A172 (cell line): ENCODE measurements around the gene PROK2. TPM values are rescaled to one million over a fixed set of nuclear protein-coding genes. Genes with fewer than 3 reads are reported as not detected.

Experiments used
- DNase-seq: peaks from one replicate; pipeline ENCODE4 v3.0.0-alpha.2; 2015; ENCODE audit warnings: low spot score
- total RNA-seq: library from RNA; depleted of rRNA; stranded (reverse); fragments of >200 nt; shearing (Covaris generic); gene quantifications from 2 replicates; pipeline ENCODE4 v1.2.3, GENCODE V29; 2014; rRNA removed

The PROK2 gene
- not detected in 2 replicates for total RNA-seq

GRCh38 chr3:71784914-71785531 is at the start of gene PROK2:
TSS of gene PROK2 (minus strand) at chr3:71785148. CDS start at chr3:71785052, 96 bp downstream.
- no peak for DNase-seq

DNA sequence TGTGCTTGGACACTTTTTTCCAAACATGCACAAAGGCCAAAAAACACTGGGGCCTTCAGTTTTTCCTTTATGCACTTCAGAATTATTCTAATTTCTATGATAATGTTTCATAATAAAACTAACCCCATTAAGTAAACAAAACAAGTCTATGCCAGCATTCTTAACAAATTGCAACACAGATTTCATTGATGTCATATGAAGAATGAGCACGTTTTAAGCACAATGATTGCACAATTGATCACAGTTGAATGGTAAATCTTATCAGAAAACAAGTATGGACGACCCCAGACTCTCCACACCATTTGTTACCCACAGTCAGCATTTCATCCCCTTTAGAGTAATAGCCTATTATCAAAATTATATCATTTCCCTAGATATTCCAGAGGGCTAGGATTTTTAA is 46.7 kb upstream of the PROK2 start:
- DNase-seq: no peak

- DNase-seq: no peak
Observed at GRCh38 chr3:71825551-71826283, 40.8 kb upstream of the PROK2 start.

- no peak for DNase-seq
Observed at GRCh38 chr3:71821116-71821515, 36.2 kb upstream of the PROK2 start.

DNA sequence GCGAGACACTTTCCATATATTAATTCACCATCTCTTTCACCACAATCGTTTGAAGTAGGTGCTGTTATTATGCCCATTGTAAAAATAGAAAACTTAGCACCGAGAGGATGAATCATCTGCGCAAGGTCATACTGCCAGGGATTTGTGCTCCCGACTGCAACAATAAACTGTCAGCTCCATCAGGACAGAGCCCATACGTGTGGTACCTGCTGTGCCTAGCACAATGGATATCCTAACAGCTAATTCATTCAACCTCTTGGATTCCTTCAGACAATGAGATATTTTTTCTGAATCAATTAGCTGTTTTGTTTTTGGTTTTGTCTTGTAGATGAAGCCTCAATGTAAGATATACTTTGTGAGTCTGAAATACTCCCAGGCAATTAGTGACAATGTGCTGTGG is 32.3 kb upstream of the PROK2 start:
- no peak for DNase-seq

DNA sequence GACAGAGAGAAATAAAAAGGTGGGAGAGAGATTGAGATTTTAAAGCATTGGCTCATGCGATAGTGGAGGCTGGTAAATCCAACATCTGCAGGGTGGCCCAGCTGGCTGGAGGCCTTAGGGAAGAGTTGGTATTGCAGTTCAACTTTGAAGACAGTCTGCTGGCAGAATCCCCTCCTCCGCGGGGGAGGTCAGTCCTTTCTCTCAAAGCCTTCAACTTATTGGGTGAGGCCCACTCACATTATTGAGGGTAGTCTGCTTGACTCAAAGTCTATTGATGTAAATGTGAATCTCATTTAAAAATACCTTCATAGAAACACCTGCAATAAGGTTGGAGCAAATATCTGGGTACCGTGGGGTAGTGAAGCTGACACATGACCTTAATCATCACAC is 31.8 kb upstream of the PROK2 start:
- DNase-seq: no peak

DNA sequence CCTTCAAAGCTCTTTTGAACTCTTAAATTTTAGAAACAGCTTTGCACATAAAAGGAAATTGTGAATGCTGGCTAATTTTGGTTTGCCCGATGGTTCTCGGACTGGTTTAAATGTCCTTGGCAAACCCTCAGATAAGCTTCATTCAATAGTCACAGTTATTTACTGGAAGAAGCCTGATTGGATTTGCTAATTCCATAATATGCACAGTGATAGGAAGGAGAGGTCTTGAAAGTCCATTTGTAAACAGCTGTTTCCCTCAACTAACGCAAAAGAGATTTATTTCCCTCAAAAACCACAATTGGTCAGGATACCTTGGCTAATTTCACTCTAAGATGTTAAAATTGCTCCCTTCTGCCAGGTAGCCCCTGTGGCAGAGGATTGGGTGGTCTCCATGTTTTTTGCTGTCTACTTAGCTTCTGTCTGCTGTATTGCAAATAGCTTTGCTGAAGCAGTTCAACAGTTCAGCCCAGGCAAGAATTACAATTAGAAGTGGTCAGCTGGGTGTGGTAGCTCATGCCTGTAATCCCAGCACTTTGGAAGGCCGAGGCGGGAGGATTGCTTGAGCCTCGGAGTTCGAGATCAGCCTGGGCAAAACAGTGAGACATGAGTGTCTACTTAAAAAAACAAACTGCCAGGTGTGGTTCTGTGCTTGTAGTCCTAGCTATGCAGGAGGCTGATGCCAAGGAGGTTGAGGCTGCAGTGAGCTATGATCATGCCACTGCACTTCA is 30.6 kb upstream of the PROK2 start:
- no peak for DNase-seq

GRCh38 chr3:71813704-71814103 is 28.8 kb upstream of the PROK2 start:
- no peak for DNase-seq

DNA sequence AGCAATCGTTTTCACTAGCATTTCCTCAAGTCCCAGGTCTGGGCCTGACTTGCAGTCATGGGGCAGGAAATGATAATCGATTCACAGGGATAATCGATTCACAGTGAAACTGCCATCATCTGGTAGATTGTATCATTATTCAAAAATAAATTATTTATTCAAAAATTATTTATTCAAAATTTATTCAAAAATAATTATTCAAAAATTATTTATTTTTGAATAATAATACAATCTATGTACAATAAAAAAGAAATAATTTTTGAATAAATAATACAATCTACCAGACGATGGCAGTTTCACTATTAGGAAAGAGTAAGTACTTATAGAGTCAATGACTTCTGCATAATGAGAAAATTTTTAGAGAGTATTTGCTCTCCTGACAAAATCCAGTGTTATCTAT is 28.1 kb upstream of the PROK2 start:
- DNase-seq: no peak

- DNase-seq: no peak
Observed at GRCh38 chr3:71810056-71810455, 25.1 kb upstream of the PROK2 start.

- no peak for DNase-seq
Observed at GRCh38 chr3:71809321-71810026, 24.5 kb upstream of the PROK2 start.

DNA sequence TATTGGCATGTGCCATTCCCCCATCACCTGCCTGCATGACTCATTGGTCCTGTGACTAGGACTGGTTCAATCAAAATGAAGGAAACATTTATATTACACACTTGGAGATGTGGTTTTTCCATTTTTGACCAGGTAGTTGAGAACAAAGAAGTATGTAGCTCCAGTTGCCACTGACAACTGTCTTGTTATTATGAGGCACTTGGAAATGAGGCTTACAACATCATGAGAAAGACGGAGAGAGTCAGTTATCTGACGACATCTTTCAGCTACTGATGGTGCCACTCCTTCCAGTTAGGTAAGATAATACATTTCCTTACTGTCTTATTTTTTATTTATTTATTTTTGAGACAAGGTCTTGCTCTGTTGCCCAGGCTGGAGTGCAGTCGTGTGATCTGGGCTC is 21.8 kb upstream of the PROK2 start:
- DNase-seq: no peak

DNA sequence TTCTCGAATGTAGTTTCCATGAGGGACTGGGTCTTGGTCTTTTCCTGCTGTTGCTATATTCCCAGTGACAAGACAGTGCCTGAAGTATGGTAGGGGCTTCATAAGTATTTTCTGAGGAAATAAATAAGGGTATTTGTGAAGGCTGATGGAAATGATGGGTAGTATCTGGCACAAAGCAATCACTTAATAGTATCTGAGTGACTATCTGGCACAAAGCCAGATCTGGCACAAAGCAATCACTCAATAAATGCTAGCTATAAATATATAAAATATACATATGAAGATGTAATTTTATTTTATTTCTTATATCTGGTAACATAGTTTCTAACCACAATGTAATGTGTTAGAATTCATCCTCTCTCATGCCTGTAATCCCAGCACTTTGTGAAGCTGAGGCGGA is 20.7 kb upstream of the PROK2 start:
- no peak for DNase-seq

- no peak for DNase-seq
Observed at GRCh38 chr3:71805199-71805598, 20.3 kb upstream of the PROK2 start.

DNA sequence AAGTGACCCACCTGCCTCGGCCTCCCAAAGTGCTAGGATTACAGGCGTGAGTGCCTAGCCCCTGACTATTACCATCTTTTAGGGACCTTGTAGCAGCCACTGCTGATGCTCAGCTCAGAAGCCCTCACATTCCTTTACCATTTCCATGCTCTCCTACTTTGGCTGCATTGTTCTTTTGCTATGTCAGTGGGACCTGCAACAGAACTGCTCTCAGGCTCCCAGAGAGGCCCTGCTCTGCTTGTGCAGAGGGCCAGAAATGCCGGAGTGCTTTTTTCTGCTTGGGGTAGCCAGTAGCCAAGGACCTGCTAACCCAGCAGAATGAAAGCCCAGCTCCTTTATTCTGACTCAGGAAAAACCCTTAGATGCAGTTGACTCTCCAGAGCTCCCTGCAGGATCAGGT is 18.3 kb upstream of the PROK2 start:
- DNase-seq: no peak

GRCh38 chr3:71801986-71802385 is 17.0 kb upstream of the PROK2 start:
- DNase-seq: no peak

DNA sequence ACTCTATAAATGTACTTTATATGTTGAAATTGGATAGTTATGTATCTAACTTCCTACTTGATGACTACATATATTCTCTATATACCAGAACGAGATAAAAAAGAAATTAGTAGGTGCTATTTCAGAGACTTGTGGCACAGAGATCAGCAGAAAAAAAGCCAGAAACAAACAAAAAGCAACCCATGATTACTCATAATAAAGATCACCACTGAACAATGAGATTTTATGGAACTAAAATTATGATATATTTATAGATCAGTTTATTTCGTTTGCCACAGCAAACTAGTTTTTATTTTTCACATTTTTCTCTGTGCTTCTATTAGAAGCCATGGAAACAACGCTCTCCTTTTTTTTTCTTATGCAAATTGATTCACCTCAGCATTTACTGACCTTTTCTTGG is 15.1 kb upstream of the PROK2 start:
- DNase-seq: no peak

- no peak for DNase-seq
Observed at GRCh38 chr3:71797455-71797854, 12.5 kb upstream of the PROK2 start.

GRCh38 chr3:71796290-71796689 is 11.3 kb upstream of the PROK2 start:
- no peak for DNase-seq

DNA sequence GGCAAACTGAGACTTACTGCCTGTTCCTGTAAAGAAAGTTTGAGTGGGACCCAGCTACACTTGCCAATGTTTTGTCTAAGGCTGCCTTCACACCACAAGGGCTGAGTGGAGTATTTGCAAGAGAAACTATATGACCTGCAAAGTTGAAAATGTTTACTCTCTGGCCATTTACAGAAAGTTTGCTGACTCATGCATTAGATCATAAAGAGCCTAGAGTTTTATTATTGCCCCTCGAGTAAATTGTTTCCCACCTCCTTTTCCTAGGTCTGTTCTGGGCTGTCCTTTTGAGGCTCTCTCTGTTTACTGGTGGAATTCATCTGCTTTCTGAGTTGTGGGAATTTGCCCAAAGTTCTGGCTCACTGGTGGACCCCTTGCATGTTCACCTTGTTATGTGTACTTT is 6.7 kb upstream of the PROK2 start:
- no peak for DNase-seq

- no peak for DNase-seq
Observed at GRCh38 chr3:71789922-71790321, 5.0 kb upstream of the PROK2 start.

DNA sequence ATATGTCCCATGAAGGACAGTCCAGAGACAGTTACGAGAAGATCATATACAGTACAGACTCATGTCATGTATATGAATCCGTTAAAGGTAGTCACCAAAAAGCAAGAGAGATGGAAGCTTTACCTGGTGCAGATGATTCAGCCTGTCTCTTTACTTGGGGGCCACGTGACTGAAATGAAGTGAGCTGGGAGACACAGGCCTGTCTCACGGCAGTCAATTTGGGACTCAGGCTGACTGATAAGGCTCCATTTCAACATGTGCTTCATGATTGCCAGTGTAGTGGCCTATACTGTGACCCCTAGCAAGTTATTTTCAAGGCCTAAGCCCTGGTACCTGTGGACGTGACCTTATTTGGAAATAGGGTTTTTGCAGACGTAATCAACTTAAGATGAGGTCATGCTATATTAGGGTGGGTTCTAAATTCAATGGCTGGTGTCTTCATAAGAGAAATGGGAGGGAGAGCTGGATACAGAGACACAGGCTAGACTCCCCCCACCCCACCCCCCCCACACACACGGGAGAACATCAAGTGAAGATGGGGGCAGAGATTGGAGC is 3.0 kb upstream of the PROK2 start:
- DNase-seq: no peak
